ENCODE measurements around the gene KANSL1L.
"Not testable (repeated sequence)": the region's sequence is repeated elsewhere in the genome, so short reads cannot be mapped to it uniquely, and the experiment has no call there.

KANSL1L gene

DNA sequence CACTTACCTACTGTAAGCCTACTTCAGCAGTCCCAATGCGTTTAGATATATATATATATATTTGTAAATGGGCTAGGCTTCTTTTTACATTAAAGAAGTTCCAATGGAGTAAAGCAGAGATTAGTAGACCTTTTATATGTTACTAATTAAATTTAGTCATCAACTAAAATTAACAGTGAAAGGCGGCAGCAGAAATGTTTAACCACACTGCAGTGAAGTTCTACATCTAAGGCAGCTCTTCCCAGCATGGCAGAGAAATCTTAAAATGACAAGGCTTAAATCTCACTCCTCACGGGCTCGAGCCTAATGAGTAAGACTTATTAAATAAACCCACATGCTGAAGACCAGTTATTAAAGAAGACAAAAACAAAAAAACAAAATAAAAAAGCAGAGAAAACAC, 19.1 kb upstream of the KANSL1L start:
- H3K4me3 ChIP-seq (ENCODE audit: low read depth, low read length): no peak overlapping the region
- TF ChIP-seq, protein P1, sequence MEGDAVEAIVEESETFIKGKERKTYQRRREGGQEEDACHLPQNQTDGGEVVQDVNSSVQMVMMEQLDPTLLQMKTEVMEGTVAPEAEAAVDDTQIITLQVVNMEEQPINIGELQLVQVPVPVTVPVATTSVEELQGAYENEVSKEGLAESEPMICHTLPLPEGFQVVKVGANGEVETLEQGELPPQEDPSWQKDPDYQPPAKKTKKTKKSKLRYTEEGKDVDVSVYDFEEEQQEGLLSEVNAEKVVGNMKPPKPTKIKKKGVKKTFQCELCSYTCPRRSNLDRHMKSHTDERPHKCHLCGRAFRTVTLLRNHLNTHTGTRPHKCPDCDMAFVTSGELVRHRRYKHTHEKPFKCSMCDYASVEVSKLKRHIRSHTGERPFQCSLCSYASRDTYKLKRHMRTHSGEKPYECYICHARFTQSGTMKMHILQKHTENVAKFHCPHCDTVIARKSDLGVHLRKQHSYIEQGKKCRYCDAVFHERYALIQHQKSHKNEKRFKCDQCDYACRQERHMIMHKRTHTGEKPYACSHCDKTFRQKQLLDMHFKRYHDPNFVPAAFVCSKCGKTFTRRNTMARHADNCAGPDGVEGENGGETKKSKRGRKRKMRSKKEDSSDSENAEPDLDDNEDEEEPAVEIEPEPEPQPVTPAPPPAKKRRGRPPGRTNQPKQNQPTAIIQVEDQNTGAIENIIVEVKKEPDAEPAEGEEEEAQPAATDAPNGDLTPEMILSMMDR (IDR thresholded peaks at IDR 0.05; ENCODE audit: insufficient read depth, low read depth, low read length, missing control alignments): no peak
- DNase-seq (ENCODE audit: low read depth): no peak

DNA sequence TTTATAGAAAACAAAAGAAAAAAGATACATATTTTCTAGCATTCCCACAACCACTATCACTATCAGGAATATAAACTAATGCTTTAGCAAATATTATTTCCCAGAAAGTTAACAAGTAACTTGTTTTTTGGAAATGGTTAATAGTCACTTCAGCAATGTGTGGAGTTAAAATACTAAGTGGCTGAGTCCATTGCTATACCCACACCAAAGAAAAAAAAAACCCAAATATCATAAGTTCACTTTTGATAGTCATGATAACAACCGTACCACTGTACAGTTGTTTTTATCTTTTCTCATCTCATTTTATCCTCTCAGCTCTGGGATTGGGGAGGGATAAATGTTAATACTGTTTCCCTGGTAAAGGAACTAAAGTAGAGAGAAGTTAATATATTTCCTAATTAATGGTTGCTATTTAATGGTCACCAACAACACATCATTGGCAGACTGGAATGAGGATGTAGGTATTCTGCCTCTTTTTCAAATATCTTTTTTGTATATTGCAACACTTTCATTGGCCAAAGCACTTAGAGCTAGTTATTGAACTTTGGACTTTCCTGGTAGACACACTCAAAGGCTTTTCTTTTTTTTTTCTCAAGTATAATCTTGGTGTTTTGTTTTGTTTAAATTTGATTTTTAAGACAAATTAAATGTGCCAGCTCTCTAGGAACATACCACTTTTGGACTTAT, 18.4 kb upstream of the KANSL1L start:
- no peak overlapping the region for H3K4me3 ChIP-seq (ENCODE audit: low read depth, low read length)
- no peak for DNase-seq (ENCODE audit: low read depth)
- TF ChIP-seq, protein P1 (IDR thresholded peaks at IDR 0.05; ENCODE audit: insufficient read depth, low read depth, low read length, missing control alignments): no peak

DNA sequence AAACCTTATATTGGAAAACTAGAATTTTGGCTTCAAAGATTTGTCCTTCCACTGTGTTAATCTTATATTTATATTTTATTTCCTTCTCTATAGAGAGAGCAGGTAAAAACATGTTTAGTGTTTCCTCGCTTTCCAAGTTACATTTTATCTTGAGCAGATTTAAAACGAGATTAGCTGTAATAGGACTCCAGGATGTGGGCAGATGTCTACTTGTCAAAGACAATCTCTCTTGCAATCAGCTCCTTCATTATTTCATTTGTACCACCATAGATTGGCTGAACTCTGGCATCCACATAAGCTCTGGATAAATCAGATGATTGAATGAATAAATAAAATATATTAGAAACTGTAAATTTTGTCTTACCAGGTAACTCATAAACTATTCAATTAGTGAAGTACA, 17.5 kb upstream of the KANSL1L start:
- TF ChIP-seq, protein P1 (IDR thresholded peaks at IDR 0.05; ENCODE audit: insufficient read depth, low read depth, low read length, missing control alignments): no peak

DNA sequence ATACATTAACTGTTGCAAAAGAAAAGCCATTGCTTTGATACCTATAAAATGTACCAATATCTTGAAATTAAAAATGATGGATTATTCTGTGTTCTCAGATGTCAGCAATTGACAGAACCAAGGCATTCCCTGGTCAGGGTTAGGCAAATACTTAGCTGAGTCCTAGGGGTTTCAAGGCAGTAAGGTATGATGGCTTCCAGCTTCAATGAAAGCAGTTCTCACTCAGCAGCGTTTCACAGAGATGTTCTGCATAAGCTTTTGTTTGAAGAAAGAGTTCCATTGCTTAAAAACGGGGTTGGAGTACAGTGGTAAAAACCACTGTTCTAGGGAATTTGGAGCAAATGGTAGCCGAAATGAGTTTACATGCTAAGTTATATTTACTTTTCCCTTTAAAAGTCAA, 17.0 kb upstream of the KANSL1L start:
- DNase-seq (ENCODE audit: low read depth): no peak
- no peak overlapping the region for H3K4me3 ChIP-seq (ENCODE audit: low read depth, low read length)
- TF ChIP-seq, protein P1 (IDR thresholded peaks at IDR 0.05; ENCODE audit: insufficient read depth, low read depth, low read length, missing control alignments): no peak

More for the DNA sequence above, 17.5 kb upstream of the KANSL1L start:
- no peak for DNase-seq (ENCODE audit: low read depth)
- H3K4me3 ChIP-seq (ENCODE audit: low read depth, low read length): no peak overlapping the region

DNA sequence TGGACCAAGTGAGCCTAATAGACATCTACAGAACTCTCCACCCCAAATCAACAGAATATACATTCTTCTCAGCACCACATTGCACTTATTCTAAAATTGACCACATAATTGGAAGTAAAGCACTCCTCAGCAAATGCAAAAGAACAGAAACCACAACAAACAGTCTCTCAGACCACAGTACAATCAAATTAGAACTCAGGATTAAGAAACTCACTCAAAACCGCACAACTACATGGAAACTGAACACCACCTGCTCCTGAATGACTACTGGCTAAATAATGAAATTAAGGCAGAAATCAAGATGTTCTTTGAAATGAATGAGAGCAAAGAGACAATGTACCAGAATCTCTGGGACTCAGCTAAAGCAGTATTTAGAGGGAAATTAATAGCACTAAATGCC, 12.7 kb upstream of the KANSL1L start:
- DNase-seq (ENCODE audit: low read depth); H3K4me3 ChIP-seq (ENCODE audit: low read depth, low read length): not testable (repeated sequence)

DNA sequence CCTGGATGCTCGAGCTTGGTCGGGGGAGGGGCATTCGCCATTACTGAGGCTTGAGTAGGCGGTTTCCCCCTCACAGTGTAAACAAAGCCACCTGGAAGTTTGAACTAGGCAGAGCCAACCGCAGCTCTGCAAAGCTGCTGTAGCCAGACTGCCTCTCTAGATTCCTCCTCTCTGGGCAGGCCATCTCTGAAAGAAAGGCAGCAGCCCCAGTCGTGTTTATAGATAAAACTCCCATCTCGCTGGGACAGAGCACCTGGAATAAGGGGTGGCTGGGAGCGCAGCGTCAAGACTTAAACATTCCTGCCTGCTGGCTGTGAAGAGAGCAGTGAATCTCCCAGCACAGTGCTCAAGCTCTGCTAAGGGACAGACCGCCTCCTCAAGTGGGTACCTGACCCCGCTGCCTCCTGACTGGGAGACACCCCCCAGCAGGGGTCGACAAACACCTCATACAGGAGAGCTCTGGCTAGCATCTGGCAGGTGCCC, 10.4 kb upstream of the KANSL1L start:
- H3K4me3 ChIP-seq (ENCODE audit: low read depth, low read length): not testable (repeated sequence)

DNA sequence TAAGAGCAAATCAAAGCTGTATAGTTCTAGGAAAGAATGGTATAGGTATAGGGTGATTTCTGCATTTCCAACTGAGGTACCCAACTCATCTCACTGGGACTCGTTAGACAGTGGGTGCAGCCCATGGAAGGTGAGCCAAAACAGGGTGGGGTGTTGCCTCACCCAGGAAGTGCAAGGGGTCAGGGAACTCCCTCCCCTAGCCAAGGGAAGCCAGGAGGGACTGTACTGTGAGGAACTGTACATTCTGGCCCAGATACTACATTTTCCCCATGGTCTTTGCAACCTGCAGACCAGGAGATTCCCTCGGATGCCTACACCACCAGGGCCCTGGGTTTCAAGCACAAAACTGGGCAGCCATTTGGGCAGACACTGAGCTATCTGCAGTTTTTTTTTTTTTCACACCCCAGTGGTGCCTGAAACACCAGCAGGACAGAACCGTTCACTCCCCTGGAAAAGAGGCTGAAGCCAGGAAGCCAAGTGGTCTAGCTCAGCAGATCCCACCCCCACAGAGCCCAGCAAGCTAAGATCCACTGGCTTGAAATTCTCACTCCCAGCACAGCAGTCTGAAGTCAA, 9.9 kb upstream of the KANSL1L start:
- not testable (repeated sequence) for H3K4me3 ChIP-seq (ENCODE audit: low read depth, low read length); DNase-seq (ENCODE audit: low read depth)

More for the DNA sequence above, 10.4 kb upstream of the KANSL1L start:
- not testable (repeated sequence) for DNase-seq (ENCODE audit: low read depth)

DNA sequence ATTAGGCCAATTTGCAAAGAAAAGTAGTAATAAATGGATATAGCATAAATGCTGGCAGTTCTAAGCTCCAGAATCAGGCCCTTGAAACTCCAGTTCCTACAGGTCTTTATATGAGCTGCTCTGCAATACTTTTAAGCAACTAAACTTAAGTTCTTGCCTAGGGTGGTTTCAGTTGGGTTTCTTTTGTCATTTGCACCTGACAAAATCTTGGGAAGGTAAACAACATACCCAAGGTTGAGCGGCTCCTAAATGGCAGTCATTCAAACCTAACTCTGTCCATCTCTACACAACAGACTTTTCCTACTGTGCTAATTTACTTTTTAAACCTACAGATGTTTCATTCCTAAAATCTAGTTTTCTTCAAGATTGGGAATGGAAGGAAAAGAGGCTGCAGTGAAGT, 9.3 kb upstream of the KANSL1L start:
- TF ChIP-seq, protein P1 (IDR thresholded peaks at IDR 0.05; ENCODE audit: insufficient read depth, low read depth, low read length, missing control alignments): no peak
- DNase-seq (ENCODE audit: low read depth): no peak
- H3K4me3 ChIP-seq (ENCODE audit: low read depth, low read length): no peak overlapping the region

All from GM12865 (cell line).